ENCODE measurements around the gene LMX1B.
"Not testable (repeated sequence)": the region's sequence is repeated elsewhere in the genome, so short reads cannot be mapped to it uniquely, and the experiment has no call there.

Gene LMX1B

GRCh38 chr9:126704892-126705766, 91.4 kb downstream of the LMX1B start:
- peak; percentile 88 for TF ChIP-seq CTCF (conservative IDR thresholded peaks at IDR 0.05; ENCODE audit: low read depth, low read length)
- H3K4me3 ChIP-seq (ENCODE audit: low read depth, low read length) = no peak overlapping the region
- peak; percentile 77 for DNase-seq (ENCODE audit: low read depth)

DNA sequence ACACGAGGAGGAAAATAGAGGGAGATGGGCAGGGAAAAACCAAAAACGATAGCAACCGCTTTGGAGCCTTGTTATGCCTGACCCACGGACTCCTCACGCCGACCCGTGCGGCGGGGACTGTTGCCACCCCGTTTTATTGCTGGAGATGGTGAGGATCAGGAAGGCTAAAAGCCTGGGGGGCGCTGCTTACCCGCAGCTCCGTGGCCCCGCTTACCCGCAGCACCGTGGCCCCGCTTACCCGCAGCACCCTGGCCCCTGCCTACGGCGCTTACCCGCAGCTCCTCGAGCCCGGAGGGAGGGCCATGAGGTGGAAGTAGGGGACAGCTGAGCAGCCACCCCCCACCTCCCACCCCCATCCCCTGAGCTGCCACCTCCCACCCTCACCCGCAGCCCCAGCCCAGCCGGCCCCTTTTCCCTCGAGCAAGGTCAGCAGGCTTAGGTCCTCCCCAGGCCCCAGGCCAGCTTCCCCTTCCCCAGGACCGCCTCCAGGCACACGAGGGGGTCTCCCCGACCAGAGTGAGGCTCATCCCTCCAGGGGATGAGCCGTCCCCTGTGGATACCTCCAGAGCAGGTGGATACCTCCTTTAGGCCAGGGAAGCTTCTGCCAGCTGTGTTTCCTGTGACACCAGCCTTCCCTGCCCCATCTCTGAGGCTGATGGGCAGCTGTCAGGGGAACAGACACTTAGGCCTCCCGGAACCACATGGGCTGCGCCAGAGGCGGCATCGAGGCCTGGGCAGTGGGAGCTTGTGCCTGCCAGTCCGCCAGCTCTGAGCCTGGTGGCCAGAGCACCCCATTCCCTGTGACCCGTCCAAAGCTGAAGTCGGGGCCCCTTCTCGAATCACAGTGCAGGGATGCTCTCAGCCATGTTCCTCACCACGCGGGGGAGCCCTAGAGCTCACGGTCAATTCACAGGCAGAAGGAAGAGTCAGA, 92.3 kb downstream of the LMX1B start:
- DNase-seq (ENCODE audit: low read depth) = peak; percentile 47
- TF ChIP-seq CTCF (conservative IDR thresholded peaks at IDR 0.05; ENCODE audit: low read depth, low read length) = peak; percentile 73
- no peak overlapping the region for H3K4me3 ChIP-seq (ENCODE audit: low read depth, low read length)

- TF ChIP-seq CTCF (conservative IDR thresholded peaks at IDR 0.05; ENCODE audit: low read depth, low read length) = no peak
- no peak for DNase-seq (ENCODE audit: low read depth)
These were observed 92.9 kb downstream of the LMX1B start for GRCh38 chr9:126706698-126707053.

DNA sequence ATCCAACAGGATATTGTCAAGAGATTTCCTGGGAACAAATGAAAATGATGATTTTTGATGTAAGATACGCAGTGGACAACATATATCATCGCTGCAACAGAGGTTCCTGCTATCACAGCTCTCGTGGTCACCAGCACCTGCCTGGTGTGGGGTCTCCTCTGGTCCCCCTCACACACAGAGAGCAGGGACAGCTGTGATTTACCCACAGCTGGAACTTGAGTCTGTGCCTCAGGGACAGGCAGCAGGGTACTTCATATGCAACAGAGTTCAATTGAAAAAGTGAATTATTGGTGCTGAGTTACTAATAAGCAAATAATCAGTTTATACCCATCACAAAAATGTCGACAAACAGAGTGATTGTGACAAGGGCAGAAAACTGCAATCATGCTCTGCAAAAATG, 93.4 kb downstream of the LMX1B start:
- DNase-seq (ENCODE audit: low read depth) = no peak
- TF ChIP-seq CTCF (conservative IDR thresholded peaks at IDR 0.05; ENCODE audit: low read depth, low read length) = no peak
- no peak overlapping the region for H3K4me3 ChIP-seq (ENCODE audit: low read depth, low read length)

More at GRCh38 chr9:126706698-126707053, 92.9 kb downstream of the LMX1B start:
- H3K4me3 ChIP-seq (ENCODE audit: low read depth, low read length) = no peak overlapping the region

DNA sequence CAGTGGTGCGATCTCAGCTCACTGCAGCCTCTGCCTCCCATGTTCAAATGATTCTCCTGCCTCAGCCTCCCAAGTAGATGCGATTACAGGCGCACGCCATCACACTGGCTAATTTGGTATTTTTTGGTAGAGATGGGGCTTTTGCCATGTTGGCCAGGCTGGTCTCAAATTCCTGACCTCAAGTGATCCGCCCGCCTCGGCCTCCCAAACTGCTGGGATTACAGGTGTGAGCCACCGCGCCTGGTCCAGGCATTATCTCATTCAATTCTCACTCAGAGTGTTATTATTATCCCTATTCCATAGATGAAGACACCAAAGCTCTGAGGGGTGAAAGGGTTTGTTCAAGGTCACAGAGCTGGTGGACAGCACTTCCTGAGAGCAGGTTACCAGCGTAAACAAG, 94.0 kb downstream of the LMX1B start:
- not testable (repeated sequence) for DNase-seq (ENCODE audit: low read depth); H3K4me3 ChIP-seq (ENCODE audit: low read depth, low read length)

GRCh38 chr9:126708178-126708577, 94.5 kb downstream of the LMX1B start:
- no peak for TF ChIP-seq CTCF (conservative IDR thresholded peaks at IDR 0.05; ENCODE audit: low read depth, low read length)
- DNase-seq (ENCODE audit: low read depth) = no peak
- H3K4me3 ChIP-seq (ENCODE audit: low read depth, low read length) = no peak overlapping the region

- DNase-seq (ENCODE audit: low read depth) = no peak
- H3K4me3 ChIP-seq (ENCODE audit: low read depth, low read length) = no peak overlapping the region
- no peak for TF ChIP-seq CTCF (conservative IDR thresholded peaks at IDR 0.05; ENCODE audit: low read depth, low read length)
These were observed 95.5 kb downstream of the LMX1B start for GRCh38 chr9:126709241-126709640.
